ENCODE data around the gene IWS1.

Gene IWS1

GRCh38 chr2:127542231-127542630 is 15.9 kb upstream of the IWS1 start:
- no peak for TF ChIP-seq REST (IDR thresholded peaks at IDR 0.05; ENCODE audit: insufficient read depth in 1 of 2, low read depth in 2 of 2, low read length in 2 of 2)
- no peak for TF ChIP-seq FOXP2 (optimal IDR thresholded peaks at IDR 0.05; ENCODE audit: borderline replicate concordance, extremely low read depth, extremely low read length, insufficient read depth)
- TF ChIP-seq SIN3A (IDR thresholded peaks at IDR 0.05; ENCODE audit: borderline replicate concordance, insufficient read depth, low read length), result no peak
- no peak for TF ChIP-seq POLR2AphosphoS5 (IDR thresholded peaks at IDR 0.05; ENCODE audit: low read depth, low read length)
- no peak for TF ChIP-seq TAF1 (IDR thresholded peaks at IDR 0.05; ENCODE audit: borderline replicate concordance, insufficient read depth, low read length)

- TF ChIP-seq POLR2AphosphoS5 (IDR thresholded peaks at IDR 0.05; ENCODE audit: low read depth, low read length), result no peak
Observed at GRCh38 chr2:127541809-127542208, 15.5 kb upstream of the IWS1 start.

GRCh38 chr2:127537644-127538043 is 11.4 kb upstream of the IWS1 start:
- TF ChIP-seq SIN3A (IDR thresholded peaks at IDR 0.05; ENCODE audit: borderline replicate concordance, insufficient read depth, low read length) (no peak), TAF1 (IDR thresholded peaks at IDR 0.05; ENCODE audit: borderline replicate concordance, insufficient read depth, low read length) (no peak), REST (IDR thresholded peaks at IDR 0.05; ENCODE audit: insufficient read depth in 1 of 2, low read depth in 2 of 2, low read length in 2 of 2) (no peak), POLR2AphosphoS5 (IDR thresholded peaks at IDR 0.05; ENCODE audit: low read depth, low read length) (no peak), FOXP2 (optimal IDR thresholded peaks at IDR 0.05; ENCODE audit: borderline replicate concordance, extremely low read depth, extremely low read length, insufficient read depth) (no peak)

GRCh38 chr2:127536707-127537541 is 10.6 kb upstream of the IWS1 start:
- TF ChIP-seq SIN3A (IDR thresholded peaks at IDR 0.05; ENCODE audit: borderline replicate concordance, insufficient read depth, low read length), result no peak
- TF ChIP-seq REST (IDR thresholded peaks at IDR 0.05; ENCODE audit: insufficient read depth in 1 of 2, low read depth in 2 of 2, low read length in 2 of 2), result no peak
- TF ChIP-seq TAF1 (IDR thresholded peaks at IDR 0.05; ENCODE audit: borderline replicate concordance, insufficient read depth, low read length), result no peak
- TF ChIP-seq POLR2AphosphoS5 (IDR thresholded peaks at IDR 0.05; ENCODE audit: low read depth, low read length), result no peak
- no peak for TF ChIP-seq FOXP2 (optimal IDR thresholded peaks at IDR 0.05; ENCODE audit: borderline replicate concordance, extremely low read depth, extremely low read length, insufficient read depth)

- TF ChIP-seq SIN3A (IDR thresholded peaks at IDR 0.05; ENCODE audit: borderline replicate concordance, insufficient read depth, low read length) (no peak), FOXP2 (optimal IDR thresholded peaks at IDR 0.05; ENCODE audit: borderline replicate concordance, extremely low read depth, extremely low read length, insufficient read depth) (no peak), REST (IDR thresholded peaks at IDR 0.05; ENCODE audit: insufficient read depth in 1 of 2, low read depth in 2 of 2, low read length in 2 of 2) (no peak), TAF1 (IDR thresholded peaks at IDR 0.05; ENCODE audit: borderline replicate concordance, insufficient read depth, low read length) (no peak)
Observed at GRCh38 chr2:127535918-127536317, 9.6 kb upstream of the IWS1 start.

All from PFSK-1 (cell line).